Brain microvascular endothelial cell (primary cell): ENCODE data around the gene PIGM.

Experiments
- DNase-seq: peaks from one replicate; pipeline ENCODE4 v3.0.0-alpha.2; 2020
- H3K27ac ChIP-seq: fragments of 250-450 bp; sonication (Bioruptor Pico); 2 replicates; pipeline ENCODE4 v1.5.1; 2020; ENCODE audit warnings: mild to moderate bottlenecking, moderate library complexity
- H3K27me3 ChIP-seq: fragments of 250-450 bp; sonication (Bioruptor Pico); replicated peaks from 2 replicates; pipeline ENCODE4 v1.5.1; 2020; ENCODE audit warnings: mild to moderate bottlenecking
- H3K36me3 ChIP-seq: fragments of 250-450 bp; sonication (Bioruptor Pico); replicated peaks from 2 replicates; pipeline ENCODE4 v1.5.1; 2020; ENCODE audit warnings: mild to moderate bottlenecking
- H3K4me3 ChIP-seq: 2 replicates; pipeline ENCODE4 v1.5.1; 2011; ENCODE audit warnings: low read depth, mild to moderate bottlenecking, control low read depth, low read length, moderate library complexity
- in situ Hi-C: cut with HindIII; loops from 2 replicates; pipeline ENCODE4 v1.10.0; 2017; ENCODE audit warnings: low sequenced_read_pairs, low pct_ligation_motif_present
- TF ChIP-seq, protein P1 (sequence below): IDR thresholded peaks from 2 replicates; pipeline ENCODE4 v1.5.1; 2011; ENCODE audit warnings: low read depth, mild to moderate bottlenecking, moderate library complexity, low read length, control low read depth, inconsistent platforms; ENCODE audit errors: missing control alignments

The PIGM gene

GRCh38 chr1:160032165-160032820 lies 503 bp upstream of the PIGM start:
- peak overlapping the region; percentile 88 for H3K4me3 ChIP-seq
- H3K27ac ChIP-seq, result no peak overlapping the region
- H3K36me3 ChIP-seq, result no peaks in the 10 kb centered on the region
- no peak for DNase-seq
- in situ Hi-C loops, result no loop called here
- TF ChIP-seq, protein P1, sequence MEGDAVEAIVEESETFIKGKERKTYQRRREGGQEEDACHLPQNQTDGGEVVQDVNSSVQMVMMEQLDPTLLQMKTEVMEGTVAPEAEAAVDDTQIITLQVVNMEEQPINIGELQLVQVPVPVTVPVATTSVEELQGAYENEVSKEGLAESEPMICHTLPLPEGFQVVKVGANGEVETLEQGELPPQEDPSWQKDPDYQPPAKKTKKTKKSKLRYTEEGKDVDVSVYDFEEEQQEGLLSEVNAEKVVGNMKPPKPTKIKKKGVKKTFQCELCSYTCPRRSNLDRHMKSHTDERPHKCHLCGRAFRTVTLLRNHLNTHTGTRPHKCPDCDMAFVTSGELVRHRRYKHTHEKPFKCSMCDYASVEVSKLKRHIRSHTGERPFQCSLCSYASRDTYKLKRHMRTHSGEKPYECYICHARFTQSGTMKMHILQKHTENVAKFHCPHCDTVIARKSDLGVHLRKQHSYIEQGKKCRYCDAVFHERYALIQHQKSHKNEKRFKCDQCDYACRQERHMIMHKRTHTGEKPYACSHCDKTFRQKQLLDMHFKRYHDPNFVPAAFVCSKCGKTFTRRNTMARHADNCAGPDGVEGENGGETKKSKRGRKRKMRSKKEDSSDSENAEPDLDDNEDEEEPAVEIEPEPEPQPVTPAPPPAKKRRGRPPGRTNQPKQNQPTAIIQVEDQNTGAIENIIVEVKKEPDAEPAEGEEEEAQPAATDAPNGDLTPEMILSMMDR, result no peak
- H3K27me3 ChIP-seq, result no peaks in the 10 kb centered on the region

DNA sequence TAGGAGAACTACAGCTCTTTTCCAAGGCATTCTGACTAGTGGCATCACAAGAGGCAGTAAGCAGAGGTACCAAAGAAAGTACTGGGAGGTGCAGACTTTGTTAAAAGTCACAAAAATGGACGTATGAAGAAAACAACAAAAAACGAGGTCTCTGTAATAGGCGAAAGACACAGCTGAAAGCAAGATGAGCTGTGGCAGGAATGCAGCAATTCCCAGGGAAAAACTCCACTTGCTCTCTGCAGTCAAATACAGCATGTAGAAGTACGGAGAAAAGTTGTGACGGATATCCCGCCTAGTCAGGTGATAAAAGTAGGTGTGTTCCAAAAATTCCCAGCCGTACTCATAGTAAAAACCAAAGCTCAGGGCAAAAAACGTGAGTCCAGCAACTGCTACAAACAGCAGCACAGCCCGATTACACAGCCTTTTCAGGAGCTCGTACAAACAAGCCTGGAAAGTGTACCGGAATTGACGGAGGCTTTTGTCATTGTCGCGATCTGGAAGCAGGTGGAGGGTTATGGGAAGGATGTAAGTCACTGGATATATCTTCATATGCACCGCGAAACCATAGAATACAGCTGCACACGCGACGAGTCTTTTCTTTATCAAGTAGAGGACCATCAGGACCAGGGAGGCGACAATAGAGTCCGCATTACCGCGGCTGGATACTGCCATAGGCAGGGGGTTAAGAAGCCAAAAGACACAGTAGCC lies 979 bp downstream of the PIGM start:
- in situ Hi-C loops, result no loop called here
- Histone ChIP-seq H3K27ac (no peak overlapping the region), H3K4me3 (peak overlapping the region; percentile 88), H3K27me3 (no peaks in the 10 kb centered on the region), H3K36me3 (no peaks in the 10 kb centered on the region)
- TF ChIP-seq, protein P1, result no peak
- no peak for DNase-seq

DNA sequence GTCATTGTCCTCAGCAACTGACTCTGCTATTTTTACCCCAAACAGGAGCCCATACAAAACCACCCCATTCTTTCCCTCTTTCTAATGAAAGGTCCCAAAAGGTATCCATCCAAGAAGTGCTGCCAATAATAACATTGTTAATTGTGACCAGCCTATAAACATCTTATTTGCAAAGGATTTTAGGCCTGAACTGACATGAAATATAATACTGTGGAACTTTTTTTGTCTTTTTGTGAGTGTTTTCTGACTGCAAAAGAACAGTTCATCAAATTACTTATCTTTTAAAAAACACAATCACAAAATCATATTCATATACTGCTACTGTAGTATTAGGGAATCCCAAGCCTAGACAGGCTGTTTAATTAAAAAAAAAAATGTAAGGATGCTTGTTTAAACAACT lies 3.4 kb downstream of the PIGM start:
- Histone ChIP-seq H3K27me3 (no peaks in the 10 kb centered on the region), H3K36me3 (no peaks in the 10 kb centered on the region), H3K27ac (no peak overlapping the region), H3K4me3 (no peak overlapping the region)
- DNase-seq, result no peak
- TF ChIP-seq, protein P1, result no peak
- in situ Hi-C loops, result no loop called here

DNA sequence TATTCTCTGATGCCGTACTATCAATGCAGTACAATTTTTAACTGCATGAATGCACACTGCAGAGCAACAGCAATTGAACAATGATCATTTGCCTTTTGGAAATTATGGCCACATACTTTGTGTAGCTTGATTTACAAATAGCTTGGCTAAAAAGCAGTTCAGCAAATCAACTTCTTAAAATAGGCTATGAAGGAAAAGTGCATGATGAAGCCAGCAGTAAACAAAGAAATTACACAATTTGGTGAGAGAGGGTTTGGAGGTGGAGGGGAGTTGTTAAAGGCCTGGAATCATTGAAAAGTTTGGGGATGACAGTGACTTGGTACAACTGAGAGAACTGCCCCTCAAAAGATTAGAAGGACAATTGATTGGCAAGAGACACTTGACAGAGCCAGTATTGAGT lies 6.5 kb downstream of the PIGM start:
- TF ChIP-seq, protein P1, result no peak
- no peak overlapping the region for H3K4me3 ChIP-seq
- no peak overlapping the region for H3K27ac ChIP-seq
- in situ Hi-C loops, result no loop called here
- no peaks in the 10 kb centered on the region for H3K27me3 ChIP-seq
- no peaks in the 10 kb centered on the region for H3K36me3 ChIP-seq
- no peak for DNase-seq

GRCh38 chr1:160024195-160024905 lies 7.4 kb downstream of the PIGM start:
- TF ChIP-seq, protein P1, result no peak
- H3K27me3 ChIP-seq, result no peaks in the 10 kb centered on the region
- in situ Hi-C loops, result no loop called here
- no peaks in the 10 kb centered on the region for H3K36me3 ChIP-seq
- no peak overlapping the region for H3K4me3 ChIP-seq
- DNase-seq, result no peak
- no peak overlapping the region for H3K27ac ChIP-seq
